SK-N-MC (cell line): ENCODE measurements around the gene GRM5.
"Not testable (repeated sequence)": the region's sequence is repeated elsewhere in the genome, so short reads cannot be mapped to it uniquely, and the experiment has no call there.

ENCODE experiments used
- EZH2 ChIP-seq: fragments of 200-600 bp; sonication (generic); IDR thresholded peaks from one replicate; pipeline ENCODE4 v1.6.1; 2017; ENCODE audit warnings: antibody characterized with exemption
- POLR2AphosphoS5 ChIP-seq: IDR thresholded peaks from 2 replicates; pipeline ENCODE4 v1.6.1; 2012; ENCODE audit warnings: mild to moderate bottlenecking, low read depth, low read length, borderline replicate concordance

DNA sequence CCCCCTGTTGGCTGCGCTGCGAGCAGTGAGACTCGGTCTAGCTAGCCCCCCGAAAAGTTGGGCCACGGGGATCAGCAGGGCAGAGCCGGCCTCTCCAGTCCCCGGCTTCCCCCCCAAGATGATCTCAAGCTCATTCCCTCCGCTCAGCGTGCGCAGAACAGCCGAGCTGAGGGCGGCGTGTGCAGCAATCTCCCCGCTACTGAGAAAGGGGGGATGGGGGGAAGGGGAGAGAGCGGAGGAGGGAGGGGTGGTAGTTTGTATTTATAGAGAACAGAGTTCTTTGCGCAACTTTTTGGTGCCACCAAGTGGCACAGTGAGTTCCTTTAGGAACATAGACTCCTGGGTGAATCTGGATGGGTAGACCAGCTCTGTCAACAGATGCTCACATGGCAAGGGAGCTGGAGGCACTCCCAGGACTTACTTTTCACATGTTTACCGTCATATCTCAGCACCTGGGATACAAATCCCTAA lies 2.3 kb downstream of the GRM5 start:
- TF ChIP-seq EZH2, POLR2AphosphoS5: not testable (repeated sequence)
